Endothelial cell of hepatic sinusoid (primary cell): Measurements from ENCODE around the gene CHSY3.

Source experiments
- in situ Hi-C: cut with HindIII; loops from 2 replicates; pipeline ENCODE4 v1.10.0; 2017; ENCODE audit warnings: low sequenced_read_pairs

Gene CHSY3

DNA sequence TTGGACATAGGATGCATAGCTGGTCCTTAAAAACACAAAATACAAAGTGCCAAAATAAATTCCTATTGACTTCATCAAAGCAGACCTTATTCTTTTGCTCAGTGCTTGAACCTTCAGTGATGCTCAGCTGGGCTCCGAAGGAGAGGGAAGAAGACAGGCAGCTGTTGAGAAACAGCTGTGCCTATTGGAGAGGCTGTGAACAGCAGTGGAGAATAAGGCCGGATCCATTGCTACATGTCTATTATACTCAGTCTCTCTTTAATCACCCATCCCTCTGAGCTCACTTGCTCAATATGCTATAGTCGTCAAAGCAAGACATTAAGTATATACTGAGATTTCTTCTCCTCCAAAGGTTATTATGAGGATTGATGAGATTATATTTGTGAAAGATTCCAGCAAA lies 174.4 kb downstream of the CHSY3 start:
- in situ Hi-C loops = no loop called here

DNA sequence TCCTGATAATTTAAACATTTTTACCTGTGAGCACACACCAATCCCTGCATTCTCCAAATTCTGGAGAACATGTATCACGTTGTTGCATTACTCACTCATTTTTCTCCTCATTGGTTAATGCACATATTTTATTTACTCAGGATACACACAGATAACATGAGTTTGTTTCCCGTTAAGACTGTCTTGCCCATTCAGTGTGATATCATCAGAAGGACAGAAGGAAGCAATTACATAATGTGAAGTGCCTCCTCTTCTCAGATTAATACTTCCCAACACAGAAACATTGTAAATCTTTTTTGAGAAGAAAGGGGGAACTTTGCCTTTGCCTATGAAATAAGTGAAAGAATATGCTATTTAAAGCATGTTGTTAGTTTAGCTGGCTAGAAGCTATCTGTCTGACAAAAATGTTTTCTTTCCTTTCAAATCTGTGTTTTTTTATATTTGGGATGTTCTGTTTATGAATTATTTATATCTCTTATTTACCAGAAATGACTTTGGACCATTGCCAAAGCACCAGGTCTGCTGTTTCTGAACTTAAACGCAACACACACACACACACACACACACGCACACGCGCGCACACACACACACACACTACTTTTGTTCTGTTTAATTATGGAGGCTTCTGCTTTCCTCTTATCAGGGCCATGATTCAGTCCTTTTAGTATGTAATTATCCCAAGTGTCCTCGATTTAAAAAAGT lies 186.5 kb downstream of the CHSY3 start:
- in situ Hi-C loops = no loop called here

GRCh38 chr5:130092991-130093390 lies 188.7 kb downstream of the CHSY3 start:
- in situ Hi-C loops = no loop called here

DNA sequence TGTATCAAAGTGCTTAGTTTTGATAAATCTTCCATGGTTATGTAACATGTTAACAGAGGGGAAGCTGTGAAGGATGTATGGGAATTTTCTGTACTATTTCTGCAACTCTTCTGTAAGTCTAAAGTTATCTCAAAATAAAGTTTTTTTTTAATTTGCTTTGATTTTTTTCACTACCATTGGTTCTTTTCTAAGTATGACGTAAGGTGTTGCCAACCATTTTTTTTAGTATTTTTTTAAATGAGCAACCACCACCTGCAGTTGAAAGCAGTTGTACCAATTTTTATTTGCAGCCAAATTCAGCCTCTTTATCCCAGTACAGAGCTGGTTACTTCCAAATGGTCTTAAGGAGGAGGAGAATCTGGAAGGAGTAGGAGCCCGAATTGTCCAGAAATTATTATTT lies 192.2 kb downstream of the CHSY3 start:
- in situ Hi-C loops = no loop called here

DNA sequence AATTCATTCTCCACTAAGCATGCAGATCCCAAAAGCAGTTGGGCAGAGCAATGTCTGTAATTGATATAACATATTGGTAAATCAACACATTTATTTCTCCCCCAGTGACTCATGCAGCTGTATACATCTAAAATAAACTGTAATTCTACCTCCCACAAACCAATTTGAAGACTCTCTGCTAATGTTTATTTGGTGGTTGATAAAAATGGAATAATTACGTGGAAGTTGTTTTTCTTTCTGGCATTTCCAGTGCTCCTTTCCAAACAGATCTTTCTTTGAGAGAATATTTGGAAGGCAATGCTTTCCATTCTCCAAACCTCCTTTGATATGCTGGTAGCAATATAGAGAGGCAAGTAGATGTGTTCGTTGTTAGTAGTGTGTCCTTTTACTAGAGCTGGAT lies 194.7 kb downstream of the CHSY3 start:
- in situ Hi-C loops = no loop called here

- in situ Hi-C loops = no loop called here
Observed at GRCh38 chr5:130102375-130102774, 198.1 kb downstream of the CHSY3 start.

GRCh38 chr5:130102960-130103359 lies 198.7 kb downstream of the CHSY3 start:
- in situ Hi-C loops = no loop called here

DNA sequence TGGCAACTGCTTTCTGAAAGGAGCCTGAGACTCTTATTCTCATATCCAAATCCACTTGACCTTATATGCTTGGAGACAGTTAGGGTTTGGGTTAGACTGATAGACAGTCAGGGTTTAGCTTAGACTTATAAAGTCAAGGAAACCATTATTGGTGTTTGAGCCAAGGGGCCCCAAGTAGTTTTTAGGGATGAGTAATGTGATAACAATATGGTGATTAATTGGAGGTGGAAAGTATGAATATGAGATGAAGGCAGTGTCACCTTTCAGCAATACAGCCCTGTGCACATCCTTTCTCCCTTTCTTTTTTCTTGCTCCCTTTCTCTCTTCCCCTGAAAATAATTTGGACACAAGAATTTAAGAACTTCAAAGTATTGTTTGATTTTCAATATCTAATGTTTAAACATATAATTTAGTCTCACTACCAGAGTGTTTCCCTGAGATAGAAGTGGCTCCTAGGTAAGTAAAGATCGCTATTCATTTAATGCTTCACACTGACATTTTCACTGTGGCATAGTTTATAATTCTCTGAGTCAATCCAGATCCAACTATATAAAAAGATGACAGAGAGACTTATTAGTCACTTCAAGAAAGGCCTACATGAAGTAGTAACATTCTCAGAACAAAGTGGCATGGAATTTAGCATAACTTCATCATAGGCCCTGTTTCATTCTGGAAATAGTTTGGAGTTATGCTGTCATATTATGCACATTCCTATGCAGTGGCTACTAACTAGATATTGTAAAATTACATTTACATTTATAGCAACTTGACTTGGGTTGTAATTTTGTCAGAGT lies 200.8 kb downstream of the CHSY3 start:
- in situ Hi-C loops = no loop called here

GRCh38 chr5:130106480-130106879 lies 202.2 kb downstream of the CHSY3 start:
- in situ Hi-C loops = no loop called here

GRCh38 chr5:130109152-130109551 lies 204.9 kb downstream of the CHSY3 start:
- in situ Hi-C loops = no loop called here

- in situ Hi-C loops = no loop called here
Observed at GRCh38 chr5:130110328-130110727, 206.1 kb downstream of the CHSY3 start.

DNA sequence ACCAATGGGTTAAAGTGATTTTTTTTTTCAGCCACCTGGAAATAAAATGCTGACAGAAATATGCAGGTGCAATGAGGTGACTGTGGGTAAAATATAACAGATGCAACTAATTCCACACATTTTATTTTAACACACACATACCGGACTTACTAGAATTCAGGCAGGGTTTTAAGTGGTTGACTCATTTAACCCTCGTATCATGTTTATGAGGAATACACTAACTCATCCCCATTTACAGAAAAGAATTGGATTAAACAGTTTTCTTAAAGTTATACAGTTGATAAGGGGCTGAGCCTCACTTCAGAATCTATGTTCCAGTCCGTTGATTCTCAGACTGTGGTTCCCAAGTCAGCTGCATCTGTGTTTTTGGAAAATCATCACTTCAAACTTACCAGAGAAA lies 207.5 kb downstream of the CHSY3 start:
- in situ Hi-C loops = no loop called here

- in situ Hi-C loops = no loop called here
Observed at GRCh38 chr5:130112246-130112645, 208.0 kb downstream of the CHSY3 start.

DNA sequence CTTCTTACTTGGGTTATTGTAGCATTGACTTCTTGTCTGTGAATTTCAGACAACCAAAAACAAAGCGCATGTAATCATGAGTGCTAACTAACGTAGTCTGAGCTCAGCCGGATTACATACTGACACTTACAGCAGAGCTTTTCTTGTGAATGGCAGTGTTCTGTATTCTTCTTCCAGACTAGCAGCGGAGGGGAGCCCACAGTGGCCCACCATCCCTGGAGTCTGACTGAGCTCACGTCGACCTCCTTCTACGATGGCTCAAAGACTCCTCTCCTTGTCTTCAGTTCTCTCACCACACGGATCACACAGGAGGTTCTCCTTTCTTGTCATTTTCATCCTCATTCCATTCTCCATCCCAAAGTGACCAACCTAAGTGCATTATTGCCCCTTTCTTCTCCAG lies 211.4 kb downstream of the CHSY3 start:
- in situ Hi-C loops = no loop called here

DNA sequence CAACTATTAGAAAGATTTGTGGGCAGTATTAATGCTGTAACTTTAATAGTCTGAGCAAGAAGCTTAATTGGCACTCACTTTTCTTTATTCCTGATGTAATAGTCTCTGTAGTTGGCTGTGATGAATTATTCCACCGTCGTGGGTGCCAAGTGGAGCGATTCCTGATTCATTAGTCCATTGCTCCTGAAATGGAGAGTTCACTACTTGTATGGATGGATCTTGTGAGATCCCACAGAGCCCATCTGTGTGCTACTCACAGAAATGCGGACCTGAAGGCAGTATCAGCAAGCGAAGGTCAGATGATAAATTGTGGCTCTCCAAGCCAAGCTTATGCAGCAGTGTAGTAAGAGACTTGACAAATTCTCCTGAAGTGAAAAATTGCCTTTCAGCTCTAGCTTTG lies 212.2 kb downstream of the CHSY3 start:
- in situ Hi-C loops = no loop called here

- in situ Hi-C loops = no loop called here
Observed at GRCh38 chr5:130116972-130117371, 212.7 kb downstream of the CHSY3 start.

DNA sequence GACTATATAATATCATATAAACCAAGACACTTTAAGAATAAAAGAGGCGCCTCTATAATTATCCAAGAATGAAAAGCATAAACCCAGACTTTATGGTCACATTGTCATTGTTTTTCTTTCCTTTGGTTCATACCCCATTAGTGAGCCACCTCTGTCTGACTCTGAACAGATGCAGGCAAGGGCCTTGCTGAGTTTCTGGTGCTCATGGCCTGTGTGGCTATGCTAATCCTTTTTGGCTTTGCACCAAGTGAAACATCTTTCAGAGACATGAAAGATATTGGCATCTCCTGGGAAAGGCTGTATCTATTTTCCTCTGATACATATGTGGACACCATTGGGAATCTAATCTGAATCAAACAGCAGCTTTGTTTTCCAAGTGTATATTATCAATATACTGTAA lies 222.5 kb downstream of the CHSY3 start:
- in situ Hi-C loops = no loop called here

DNA sequence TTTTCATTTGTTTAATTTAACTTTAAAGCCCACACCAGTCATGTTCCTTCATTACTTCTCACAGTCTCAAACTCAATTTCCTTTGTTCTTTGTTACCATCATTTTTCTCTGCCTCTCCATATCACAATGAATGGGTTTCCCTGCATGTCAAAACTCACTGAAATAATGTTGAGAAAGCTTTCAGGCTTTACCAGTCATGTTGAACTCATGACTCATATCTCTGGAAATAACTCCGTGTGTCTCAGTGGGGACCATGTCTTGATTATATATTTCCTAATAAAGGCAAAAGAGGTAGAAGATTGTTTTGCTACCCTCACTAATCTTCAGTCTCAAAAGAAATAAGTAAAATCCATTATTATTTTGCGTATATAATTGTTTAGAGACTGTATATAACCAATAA lies 231.2 kb downstream of the CHSY3 start:
- in situ Hi-C loops = loop anchor here (5.0 kb wide), 1 partner anchor 47 kb away; no protein-coding TSS in a partner anchor

- in situ Hi-C loops = loop anchor here (5.0 kb wide), 1 partner anchor 46 kb away; no protein-coding TSS in a partner anchor
Observed at GRCh38 chr5:130136300-130136699, 232.0 kb downstream of the CHSY3 start.

GRCh38 chr5:130137681-130138080 lies 233.4 kb downstream of the CHSY3 start:
- in situ Hi-C loops = loop anchor here (5.0 kb wide), 1 partner anchor 45 kb away; no protein-coding TSS in a partner anchor

GRCh38 chr5:130138406-130139045 lies 234.3 kb downstream of the CHSY3 start:
- in situ Hi-C loops = loop anchor here (5.0 kb wide), 1 partner anchor 44 kb away; no protein-coding TSS in a partner anchor
